PC-9 (cell line): ENCODE data around the gene ZNF319.

Source experiments
- CTCF ChIP-seq: fragments of 200-600 bp; sonication (generic); conservative IDR thresholded peaks from 2 replicates; pipeline ENCODE4 v1.6.1; 2017; ENCODE audit warnings: mixed run types, antibody characterized with exemption, mild to moderate bottlenecking, moderate library complexity
- EZH2 ChIP-seq: fragments of 200-600 bp; sonication (generic); IDR thresholded peaks from 2 replicates; pipeline ENCODE4 v1.8.0; 2017; ENCODE audit warnings: antibody characterized with exemption, low read depth

DNA sequence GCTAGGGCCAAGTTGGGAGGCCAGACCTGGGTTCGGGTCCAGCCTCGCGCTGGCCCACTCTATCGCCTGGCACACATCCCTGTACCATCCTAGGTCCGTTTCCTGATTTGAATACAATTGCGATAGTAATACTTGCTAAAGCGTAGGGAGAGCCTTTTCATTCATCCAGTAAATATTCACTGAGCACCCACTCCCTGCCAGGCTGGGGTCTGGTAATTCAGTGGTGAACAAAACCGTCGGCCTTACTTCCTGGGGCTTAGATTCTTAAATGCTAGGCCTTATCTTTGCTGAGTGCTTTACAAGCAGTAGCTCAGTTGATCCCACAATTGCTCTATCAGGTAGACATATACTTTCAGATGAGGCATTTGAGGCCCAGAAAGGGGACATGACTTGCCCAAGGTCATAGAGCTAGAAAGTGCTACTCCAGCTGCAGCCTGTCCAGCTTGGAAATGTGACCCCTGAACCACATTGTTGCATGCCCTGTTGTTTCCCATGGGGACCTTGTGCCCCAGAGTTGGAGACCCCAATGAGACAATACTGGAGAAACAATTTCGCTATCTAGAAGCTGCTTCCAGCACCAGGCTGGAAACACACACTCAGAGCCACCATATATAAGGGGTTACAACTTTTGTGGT is 1.4 kb upstream of the ZNF319 start:
- TF ChIP-seq CTCF (no peak), EZH2 (no peak)
